Islet precursor cell (in vitro differentiated cells): Measurements from ENCODE around the gene PNMT.
"Not testable (repeated sequence)": the region's sequence is repeated elsewhere in the genome, so short reads cannot be mapped to it uniquely, and the experiment has no call there.

Experiments used
- DNase-seq: peaks from one replicate; pipeline ENCODE4 v3.0.0-alpha.2; 2018

PNMT gene

GRCh38 chr17:39696731-39697130, 28.5 kb downstream of the PNMT start:
- DNase-seq: no peak

DNA sequence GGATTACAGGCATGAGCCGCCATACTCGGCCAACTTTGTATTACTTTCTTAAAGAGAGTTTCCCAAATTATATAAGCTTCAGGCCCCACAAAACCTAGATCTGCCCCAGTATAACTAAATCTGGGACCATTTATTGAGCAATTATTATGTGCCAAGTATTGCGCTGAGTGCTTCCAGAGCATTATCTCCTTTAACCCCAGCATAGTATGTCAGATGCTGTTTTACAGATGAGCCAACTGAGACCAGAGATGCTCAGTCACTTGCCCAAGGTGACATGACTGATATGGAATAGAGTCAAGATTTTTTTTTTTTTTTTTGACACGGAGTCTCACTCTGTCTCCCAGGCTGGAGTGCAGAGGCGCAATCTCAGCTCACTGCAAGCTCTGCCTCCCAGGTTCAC, 29.7 kb downstream of the PNMT start:
- DNase-seq: no peak

GRCh38 chr17:39699157-39699817, 31.0 kb downstream of the PNMT start:
- DNase-seq: not testable (repeated sequence)

GRCh38 chr17:39699818-39700147, 31.5 kb downstream of the PNMT start, which contains the start of gene ERBB2:
TSS of gene ERBB2 (plus strand) at chr17:39700064. CDS start at chr17:39700239, 175 bp downstream.
- DNase-seq: peak; percentile 94

- peak; percentile 78 for DNase-seq
Measured at GRCh38 chr17:39700148-39700987, 32.1 kb downstream of the PNMT start.

DNA sequence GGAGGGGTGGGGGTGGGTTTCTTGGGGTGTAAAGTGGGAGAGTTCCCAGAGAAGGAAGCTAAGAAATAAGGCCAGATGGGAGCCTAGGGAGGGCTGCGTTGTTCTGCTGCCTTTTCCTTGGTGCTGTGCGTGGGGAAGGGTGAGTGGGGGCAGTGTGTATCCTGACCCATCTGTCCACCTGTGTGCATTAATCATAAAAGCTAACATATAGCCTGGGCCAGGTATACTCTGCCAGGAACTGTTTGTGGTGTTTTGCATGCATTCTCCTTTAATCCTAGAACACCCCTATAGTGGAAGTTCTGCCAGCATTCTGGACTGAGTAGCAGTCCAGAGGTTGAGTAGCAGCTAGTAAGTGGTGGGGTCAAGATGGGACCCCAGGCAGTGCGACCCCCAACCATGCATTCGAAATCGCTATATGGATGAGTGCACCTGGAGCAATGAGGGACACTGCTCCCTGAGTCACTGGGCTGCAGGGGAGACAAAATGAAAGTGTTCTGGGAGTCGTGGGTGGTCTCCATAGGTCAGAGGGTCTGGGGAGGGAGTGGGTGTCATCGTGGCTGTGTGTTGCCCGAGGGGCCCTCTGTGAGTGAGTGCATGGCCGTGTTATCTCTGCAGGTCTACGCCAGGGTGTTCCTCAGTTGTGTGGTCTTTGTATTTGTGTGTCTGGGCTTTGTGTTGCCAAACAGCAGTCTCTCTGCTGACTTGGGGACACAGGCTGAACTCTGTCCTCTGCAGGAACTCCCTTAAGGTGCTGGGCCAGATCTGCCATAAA, 32.9 kb downstream of the PNMT start:
- peak; percentile 74 for DNase-seq

- no peak for DNase-seq
Measured at GRCh38 chr17:39701784-39702422, 33.6 kb downstream of the PNMT start.

DNA sequence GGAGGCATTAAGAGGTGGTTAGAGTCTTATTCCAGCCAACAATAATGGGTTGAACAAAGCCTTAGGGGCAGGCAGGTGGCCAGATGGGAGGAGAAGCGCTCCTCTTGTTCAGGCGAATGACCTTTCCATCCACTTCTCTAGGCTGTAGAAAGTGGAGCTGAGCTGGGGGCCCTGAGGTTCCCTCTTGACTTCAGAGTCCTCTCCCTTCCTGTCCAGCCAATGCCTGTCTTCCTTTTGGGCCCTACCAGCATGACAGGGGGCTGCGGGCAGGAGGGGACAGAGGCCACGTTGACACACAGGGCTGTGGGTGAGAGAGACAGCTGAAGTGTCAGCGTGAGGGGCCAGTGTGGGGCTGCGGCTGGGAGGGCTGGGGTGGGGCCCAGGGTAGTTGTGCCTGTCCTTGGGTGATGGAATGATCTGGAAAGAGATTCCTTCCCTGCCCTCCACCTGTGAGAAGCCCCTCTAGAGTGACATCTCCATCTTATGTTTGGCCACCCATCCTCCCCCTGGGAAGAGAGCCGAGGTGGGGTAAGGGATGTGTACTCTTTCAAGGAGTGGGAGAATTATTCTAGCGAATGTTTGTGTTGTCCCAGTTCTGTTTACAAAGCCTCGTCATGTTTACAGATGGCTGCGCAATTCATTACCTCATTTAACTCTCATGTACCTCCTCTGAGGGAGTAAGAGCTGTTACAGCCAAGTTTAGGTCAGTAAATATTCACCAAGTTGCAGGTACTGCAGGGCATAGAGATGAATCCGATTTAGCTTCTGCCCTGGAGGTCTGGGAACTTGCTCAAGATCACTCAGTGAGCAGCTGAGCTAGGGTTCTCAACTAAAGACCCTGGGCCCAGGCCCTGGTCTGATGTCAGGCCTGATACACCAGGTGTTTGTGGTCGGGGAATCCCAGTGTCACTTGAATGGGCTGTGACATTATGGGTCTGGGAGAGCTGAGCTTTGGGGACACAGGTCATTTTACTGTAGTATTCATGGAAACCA, 34.9 kb downstream of the PNMT start:
- DNase-seq: no peak

DNA sequence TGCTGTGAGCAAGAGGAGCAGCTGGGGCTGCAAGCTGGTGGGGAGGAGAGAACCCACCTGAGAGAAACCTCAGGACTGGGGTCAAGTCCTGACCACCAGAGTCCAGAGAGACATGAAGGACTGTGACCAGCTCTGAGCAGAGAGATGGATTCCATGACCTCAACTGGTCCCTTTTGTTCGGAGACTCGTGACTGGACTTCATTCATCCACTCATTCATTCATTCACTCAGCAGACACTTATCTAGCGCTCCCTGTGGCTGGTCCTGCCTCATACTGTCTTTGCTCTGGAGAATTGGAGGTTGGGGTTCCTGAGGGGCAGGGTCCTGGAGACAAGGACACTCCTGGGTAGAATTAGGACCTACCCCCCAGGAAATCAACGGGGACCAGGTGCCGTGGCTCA, 35.7 kb downstream of the PNMT start:
- no peak for DNase-seq

DNA sequence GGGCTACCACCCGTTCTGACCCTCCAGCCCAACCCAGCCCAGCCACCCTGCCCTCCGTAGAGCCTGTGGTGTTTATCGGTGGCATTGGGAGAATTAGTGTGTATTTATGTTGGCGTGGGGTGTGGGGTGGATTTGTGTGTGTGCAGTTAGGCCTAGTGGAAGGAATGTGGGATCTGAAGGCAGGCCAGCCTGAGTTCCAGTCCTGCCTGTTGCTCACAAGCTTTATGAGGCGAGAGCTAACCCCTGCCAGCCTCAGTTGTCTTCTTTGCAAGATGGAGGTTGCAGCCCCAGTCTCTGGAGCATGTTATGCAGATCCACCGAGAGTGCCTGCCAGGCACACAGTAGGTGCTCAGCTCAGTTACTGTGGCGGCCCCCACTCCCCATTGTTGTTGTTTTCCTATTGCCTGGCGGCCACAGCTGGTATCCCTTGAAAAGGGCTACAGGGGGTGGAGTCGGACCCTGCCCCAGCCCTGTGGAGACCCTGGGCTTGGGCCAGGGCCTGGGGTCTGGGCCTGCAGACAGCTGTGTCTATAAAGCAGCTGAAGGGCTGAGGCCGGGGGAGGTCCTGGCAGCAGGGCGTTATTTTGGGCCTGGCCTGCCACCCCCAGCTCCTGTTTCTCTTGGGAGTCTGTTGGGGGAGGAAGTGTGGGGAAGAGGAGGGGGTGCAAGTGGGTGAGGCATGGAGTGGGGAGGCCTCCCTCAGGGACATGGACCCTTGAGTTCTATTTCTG, 36.7 kb downstream of the PNMT start:
- peak; percentile 68 for DNase-seq

GRCh38 chr17:39705786-39706348, 37.6 kb downstream of the PNMT start:
- peak; percentile 76 for DNase-seq

GRCh38 chr17:39706383-39706782, 38.1 kb downstream of the PNMT start:
- no peak for DNase-seq

- peak; percentile 54 for DNase-seq
Measured at GRCh38 chr17:39706921-39707337, 38.7 kb downstream of the PNMT start.

DNA sequence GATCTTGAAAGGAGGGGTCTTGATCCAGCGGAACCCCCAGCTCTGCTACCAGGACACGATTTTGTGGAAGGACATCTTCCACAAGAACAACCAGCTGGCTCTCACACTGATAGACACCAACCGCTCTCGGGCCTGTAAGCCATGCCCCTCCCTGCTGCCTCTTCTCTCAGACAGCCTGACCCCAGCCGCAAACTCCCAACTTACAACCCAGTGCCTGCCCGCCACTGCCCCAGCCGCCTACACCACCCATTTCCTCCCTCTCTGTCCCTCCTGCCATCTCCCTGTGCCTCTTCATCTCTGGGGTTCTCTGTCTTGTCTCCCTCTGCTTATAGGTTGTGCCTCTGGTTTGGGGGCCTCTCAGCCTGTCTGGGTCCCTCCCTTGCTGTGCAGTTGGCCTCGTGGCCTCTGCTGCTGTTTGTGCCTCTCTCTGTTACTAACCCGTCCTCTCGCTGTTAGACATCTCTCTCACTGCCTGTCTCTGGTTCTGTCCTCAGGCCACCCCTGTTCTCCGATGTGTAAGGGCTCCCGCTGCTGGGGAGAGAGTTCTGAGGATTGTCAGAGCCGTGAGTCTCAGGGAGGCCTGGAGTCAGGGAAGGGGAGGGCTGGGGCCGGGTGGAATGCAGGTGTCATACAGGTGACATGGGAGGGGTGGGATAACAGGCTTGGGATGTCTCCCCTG, 41.2 kb downstream of the PNMT start:
- DNase-seq: peak; percentile 54

- no peak for DNase-seq
Measured at GRCh38 chr17:39709998-39710964, 42.0 kb downstream of the PNMT start.

GRCh38 chr17:39711071-39711470, 42.8 kb downstream of the PNMT start:
- DNase-seq: not testable (repeated sequence)

DNA sequence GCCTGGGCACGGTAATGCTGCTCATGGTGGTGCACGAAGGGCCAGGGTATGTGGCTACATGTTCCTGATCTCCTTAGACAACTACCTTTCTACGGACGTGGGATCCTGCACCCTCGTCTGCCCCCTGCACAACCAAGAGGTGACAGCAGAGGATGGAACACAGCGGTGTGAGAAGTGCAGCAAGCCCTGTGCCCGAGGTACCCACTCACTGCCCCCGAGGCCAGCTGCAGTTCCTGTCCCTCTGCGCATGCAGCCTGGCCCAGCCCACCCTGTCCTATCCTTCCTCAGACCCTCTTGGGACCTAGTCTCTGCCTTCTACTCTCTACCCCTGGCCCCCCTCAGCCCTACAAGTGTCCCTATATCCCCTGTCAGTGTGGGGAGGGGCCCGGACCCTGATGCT, 43.6 kb downstream of the PNMT start:
- DNase-seq: no peak

GRCh38 chr17:39714234-39714633, 46.0 kb downstream of the PNMT start:
- no peak for DNase-seq
